Measurements from ENCODE around the gene IL18BP.

IL18BP gene

DNA sequence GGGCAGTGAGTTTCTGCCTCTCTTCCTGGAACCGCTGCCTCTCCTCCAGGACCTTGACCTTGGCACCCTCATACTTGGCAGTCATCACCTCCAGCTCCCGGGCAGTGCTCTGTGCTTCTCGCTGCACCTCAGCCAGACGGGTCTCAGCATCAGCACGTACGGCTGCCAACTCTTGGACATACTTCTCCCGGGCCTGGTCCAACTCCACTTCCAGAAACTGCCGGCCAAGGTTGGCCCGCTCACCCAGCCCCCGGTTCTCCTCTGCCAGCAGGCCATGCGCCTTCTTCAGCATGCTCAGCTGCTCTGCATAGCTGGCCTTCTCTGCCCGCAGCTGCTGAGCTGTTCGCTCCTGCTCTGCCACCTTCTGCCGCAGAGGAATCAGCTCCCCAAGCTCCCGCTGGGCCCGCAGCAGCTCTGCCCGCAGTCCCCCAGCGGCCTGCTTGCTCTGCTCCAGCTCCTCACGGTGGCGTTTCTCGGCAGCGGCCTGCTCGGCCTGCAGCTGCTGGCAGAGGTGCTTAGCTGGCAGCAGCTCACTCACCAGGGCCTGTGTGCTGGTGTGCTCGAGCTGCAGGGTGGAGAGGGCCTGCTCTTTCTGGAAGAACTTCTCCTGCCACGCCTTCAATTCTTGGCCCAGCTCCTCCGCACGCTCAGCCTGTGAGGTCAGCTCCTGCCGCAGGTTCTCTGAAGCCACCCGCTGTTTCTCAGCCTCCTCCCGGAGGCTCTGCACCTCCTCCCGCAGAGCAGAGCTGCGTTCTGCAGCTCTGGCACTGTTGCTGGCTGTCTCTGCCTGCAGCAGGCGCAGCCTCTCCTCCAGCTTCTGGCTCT lies 14.4 kb downstream of the IL18BP start:
- no peaks in the 10 kb centered on the region for H3K9me3 ChIP-seq (ENCODE audit: control insufficient read depth, insufficient read depth, low read length)
- H3K4me3 ChIP-seq (ENCODE audit: low read depth, low read length), result no peak overlapping the region
- no peak overlapping the region for H3K9ac ChIP-seq (ENCODE audit: low read depth, low read length)
- H3K36me3 ChIP-seq (ENCODE audit: control insufficient read depth, insufficient read depth, low read length), result peaks cover 99% of the 10 kb centered on the region
- no peaks in the 10 kb centered on the region for H3K27me3 ChIP-seq (ENCODE audit: control insufficient read depth, insufficient read depth, low read length)
- H3K27ac ChIP-seq (ENCODE audit: low read depth, low read length), result no peak overlapping the region
- no peaks in the 10 kb centered on the region for H3K4me1 ChIP-seq (ENCODE audit: control insufficient read depth, insufficient read depth, low read length)

DNA sequence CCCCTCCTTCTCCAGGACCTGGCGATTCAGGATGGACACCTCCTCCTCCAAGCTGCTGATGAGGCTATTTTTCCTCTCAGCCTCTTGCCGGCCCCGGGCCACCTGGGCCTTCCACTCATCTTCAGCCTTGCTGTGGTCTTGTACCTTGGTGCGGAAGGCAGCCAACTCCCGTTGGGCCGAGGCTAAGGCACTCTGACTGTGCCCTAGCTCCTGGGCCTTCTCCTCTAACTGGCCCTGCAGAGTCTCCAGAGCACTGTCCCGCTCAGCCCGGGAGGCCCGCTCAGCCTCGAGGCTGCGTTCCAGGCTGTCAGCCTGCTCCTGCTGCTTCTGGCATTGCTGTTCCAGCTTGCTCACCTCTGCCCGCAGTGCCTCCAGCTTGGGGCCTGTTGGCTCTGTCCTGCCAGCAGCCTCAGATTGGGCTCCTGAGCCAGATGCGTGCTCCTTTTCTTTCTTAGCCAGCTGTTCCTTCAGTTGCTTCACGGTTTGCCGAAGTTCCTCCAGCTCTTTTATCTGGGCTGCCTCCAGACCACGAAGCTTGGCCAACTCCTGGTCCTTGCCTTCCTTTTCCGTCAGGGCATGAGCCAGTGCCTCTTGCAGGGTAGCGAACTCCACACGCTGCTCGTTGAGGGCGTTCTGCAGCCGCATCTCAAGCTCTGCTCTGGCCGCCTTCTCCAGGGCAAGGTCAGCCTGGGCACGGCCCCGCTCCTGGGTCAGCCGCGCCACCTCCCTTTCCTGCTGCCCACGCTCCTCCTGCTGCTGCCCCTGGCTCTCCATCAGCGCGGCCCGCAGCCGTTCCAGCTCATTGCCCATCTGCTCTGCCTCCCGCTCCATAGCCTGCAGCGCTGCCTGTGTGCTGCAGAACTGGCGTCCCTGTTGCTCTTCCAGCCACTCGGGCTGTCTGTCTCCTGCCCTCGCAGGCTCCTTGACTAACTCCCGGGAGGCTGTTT lies 15.3 kb downstream of the IL18BP start:
- peaks cover 100% of the 10 kb centered on the region for H3K36me3 ChIP-seq (ENCODE audit: control insufficient read depth, insufficient read depth, low read length)
- H3K9ac ChIP-seq (ENCODE audit: low read depth, low read length), result no peak overlapping the region
- H3K4me3 ChIP-seq (ENCODE audit: low read depth, low read length), result no peak overlapping the region
- H3K9me3 ChIP-seq (ENCODE audit: control insufficient read depth, insufficient read depth, low read length), result no peaks in the 10 kb centered on the region
- H3K27ac ChIP-seq (ENCODE audit: low read depth, low read length), result no peak overlapping the region
- no peaks in the 10 kb centered on the region for H3K4me1 ChIP-seq (ENCODE audit: control insufficient read depth, insufficient read depth, low read length)
- no peaks in the 10 kb centered on the region for H3K27me3 ChIP-seq (ENCODE audit: control insufficient read depth, insufficient read depth, low read length)

DNA sequence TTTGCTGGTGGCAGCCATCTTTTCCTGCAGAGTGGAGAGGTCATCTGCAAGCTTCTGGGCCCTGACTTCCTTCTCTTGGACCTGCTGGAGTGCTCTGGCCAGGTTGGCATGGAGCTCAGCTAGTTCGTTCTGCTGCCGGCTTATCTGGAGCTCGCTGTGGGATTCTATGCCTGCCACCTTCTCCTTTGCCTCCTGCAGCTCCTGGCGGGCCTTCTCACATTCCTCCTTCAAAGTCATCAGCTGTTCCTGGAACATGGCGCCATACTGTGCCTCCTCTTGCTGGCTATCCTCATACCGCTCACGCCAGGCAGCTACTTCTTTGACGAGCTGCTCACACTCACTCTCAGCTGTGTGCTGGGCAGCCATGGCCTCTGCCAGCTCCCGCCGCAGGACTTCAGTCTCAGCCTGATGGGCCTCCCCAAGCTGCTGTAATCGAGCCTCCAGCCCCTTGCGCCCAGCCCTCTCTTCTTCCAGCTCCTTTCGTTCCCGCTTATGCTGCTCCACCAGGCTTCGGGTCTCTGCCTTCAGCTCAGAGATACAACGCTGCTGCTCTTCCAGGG lies 16.1 kb downstream of the IL18BP start:
- Histone ChIP-seq H3K4me1 (ENCODE audit: control insufficient read depth, insufficient read depth, low read length) (no peaks in the 10 kb centered on the region), H3K27ac (ENCODE audit: low read depth, low read length) (no peak overlapping the region), H3K4me3 (ENCODE audit: low read depth, low read length) (no peak overlapping the region), H3K27me3 (ENCODE audit: control insufficient read depth, insufficient read depth, low read length) (no peaks in the 10 kb centered on the region), H3K9me3 (ENCODE audit: control insufficient read depth, insufficient read depth, low read length) (no peaks in the 10 kb centered on the region), H3K9ac (ENCODE audit: low read depth, low read length) (no peak overlapping the region), H3K36me3 (ENCODE audit: control insufficient read depth, insufficient read depth, low read length) (peaks cover 100% of the 10 kb centered on the region)

DNA sequence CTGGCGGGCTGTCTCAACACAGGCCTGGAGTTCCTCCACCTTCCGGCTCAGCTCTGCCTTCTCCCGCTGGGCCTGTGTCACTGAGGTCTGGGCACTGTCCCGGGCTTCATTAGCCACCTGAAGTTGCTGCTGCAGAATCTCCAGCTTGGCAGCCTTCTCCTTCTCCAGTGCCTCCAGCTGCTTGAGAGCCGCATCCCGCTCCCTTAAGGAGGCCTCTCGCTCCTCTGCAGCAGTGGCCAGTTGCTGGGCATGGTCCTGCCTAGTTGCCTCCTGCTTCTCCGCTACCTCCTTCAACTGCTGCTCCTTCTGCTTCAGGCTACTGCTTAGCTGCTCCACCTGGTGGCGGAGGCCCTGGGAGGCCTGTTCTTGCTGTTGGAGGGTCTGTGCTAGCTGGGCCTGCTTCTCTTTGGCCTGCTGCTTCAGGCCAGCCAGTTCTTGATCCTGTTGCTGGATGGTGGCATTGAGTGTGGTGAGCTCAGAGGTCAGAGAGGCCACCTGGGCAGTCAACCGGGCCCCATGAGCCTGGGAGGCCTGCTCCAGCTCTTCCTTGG lies 16.9 kb downstream of the IL18BP start:
- no peak overlapping the region for H3K27ac ChIP-seq (ENCODE audit: low read depth, low read length)
- no peak overlapping the region for H3K4me3 ChIP-seq (ENCODE audit: low read depth, low read length)
- no peaks in the 10 kb centered on the region for H3K4me1 ChIP-seq (ENCODE audit: control insufficient read depth, insufficient read depth, low read length)
- peaks cover 100% of the 10 kb centered on the region for H3K36me3 ChIP-seq (ENCODE audit: control insufficient read depth, insufficient read depth, low read length)
- no peaks in the 10 kb centered on the region for H3K9me3 ChIP-seq (ENCODE audit: control insufficient read depth, insufficient read depth, low read length)
- no peak overlapping the region for H3K9ac ChIP-seq (ENCODE audit: low read depth, low read length)
- H3K27me3 ChIP-seq (ENCODE audit: control insufficient read depth, insufficient read depth, low read length), result no peaks in the 10 kb centered on the region

DNA sequence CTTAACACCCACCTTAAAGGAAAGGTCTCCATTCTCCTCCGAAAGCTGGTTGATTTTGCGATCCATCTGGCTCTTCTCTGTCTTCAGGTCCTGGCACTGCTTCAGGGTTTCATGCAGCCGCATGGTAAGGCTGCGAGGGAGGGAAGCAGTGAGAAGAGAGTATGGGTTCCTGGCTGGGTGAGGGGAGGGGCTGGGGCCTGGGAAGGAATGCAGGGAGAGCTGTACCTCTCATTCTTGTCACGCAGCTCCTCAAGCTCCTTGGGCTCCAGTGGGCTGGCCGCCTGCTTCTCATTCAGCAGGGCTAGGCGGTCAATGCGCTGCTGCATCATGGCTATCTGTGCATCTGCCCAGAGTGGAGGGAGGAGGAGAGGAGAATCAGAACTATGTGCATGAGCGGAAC lies 19.5 kb downstream of the IL18BP start:
- Histone ChIP-seq H3K27ac (ENCODE audit: low read depth, low read length) (no peak overlapping the region), H3K36me3 (ENCODE audit: control insufficient read depth, insufficient read depth, low read length) (peaks cover 99% of the 10 kb centered on the region), H3K27me3 (ENCODE audit: control insufficient read depth, insufficient read depth, low read length) (no peaks in the 10 kb centered on the region), H3K9ac (ENCODE audit: low read depth, low read length) (no peak overlapping the region), H3K4me1 (ENCODE audit: control insufficient read depth, insufficient read depth, low read length) (no peaks in the 10 kb centered on the region), H3K9me3 (ENCODE audit: control insufficient read depth, insufficient read depth, low read length) (no peaks in the 10 kb centered on the region), H3K4me3 (ENCODE audit: low read depth, low read length) (no peak overlapping the region)

DNA sequence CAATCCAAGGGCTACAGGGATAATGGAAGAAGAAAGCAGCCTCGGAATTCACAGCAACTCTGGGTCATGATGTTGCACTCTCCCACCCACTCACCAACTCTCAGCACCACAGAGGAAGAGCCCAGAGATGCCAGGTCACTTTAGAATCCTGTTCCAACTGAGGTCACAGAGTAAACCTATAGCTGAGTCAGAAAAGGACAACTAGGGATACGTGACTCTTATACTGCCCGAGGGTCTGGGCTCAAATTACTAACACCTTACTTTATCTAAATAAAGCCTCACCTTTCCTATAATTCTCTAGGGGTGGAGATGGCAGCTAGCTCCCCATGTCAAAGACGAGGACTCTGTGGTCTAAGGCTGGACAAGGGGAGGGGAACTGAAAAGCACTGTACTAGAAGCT lies 24.6 kb downstream of the IL18BP start:
- H3K4me1 ChIP-seq (ENCODE audit: control insufficient read depth, insufficient read depth, low read length), result no peaks in the 10 kb centered on the region
- no peak overlapping the region for H3K9ac ChIP-seq (ENCODE audit: low read depth, low read length)
- H3K9me3 ChIP-seq (ENCODE audit: control insufficient read depth, insufficient read depth, low read length), result no peaks in the 10 kb centered on the region
- no peak overlapping the region for H3K27ac ChIP-seq (ENCODE audit: low read depth, low read length)
- no peaks in the 10 kb centered on the region for H3K27me3 ChIP-seq (ENCODE audit: control insufficient read depth, insufficient read depth, low read length)
- no peak overlapping the region for H3K4me3 ChIP-seq (ENCODE audit: low read depth, low read length)
- peaks cover 83% of the 10 kb centered on the region for H3K36me3 ChIP-seq (ENCODE audit: control insufficient read depth, insufficient read depth, low read length)

DNA sequence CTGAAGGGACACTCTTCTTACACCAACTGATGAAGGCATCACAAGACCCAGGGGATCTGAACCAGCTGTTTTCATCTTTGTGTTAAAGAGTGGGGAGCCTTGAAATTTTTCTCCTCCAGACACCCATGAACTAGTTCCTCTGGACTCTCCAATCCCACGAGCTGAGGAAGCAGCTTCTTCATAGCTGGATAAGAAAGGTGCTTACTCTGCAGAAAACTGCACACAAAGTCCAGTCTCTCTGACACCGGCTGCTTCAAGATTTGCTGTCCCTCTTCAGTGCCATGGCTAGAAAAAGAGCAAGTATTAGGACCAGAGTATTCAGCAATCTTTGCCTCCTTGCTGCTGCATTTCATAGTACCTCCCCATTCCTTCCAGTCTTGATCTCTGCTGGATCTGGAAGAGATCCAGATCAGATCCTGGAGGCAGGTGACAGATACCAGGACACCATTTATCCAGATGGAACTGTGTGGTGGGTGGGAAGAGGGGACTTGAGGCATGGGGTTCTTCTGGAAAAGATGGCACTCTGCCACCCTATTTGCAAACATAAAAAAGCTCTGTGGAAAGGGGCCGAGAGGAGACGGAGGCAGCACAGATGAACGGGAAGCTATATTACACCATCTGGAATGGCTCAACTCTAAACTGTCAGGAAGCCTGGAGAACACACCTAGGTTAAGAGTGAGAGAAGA lies 25.5 kb downstream of the IL18BP start:
- no peak overlapping the region for H3K9ac ChIP-seq (ENCODE audit: low read depth, low read length)
- H3K27me3 ChIP-seq (ENCODE audit: control insufficient read depth, insufficient read depth, low read length), result no peaks in the 10 kb centered on the region
- H3K9me3 ChIP-seq (ENCODE audit: control insufficient read depth, insufficient read depth, low read length), result no peaks in the 10 kb centered on the region
- peaks cover 83% of the 10 kb centered on the region for H3K36me3 ChIP-seq (ENCODE audit: control insufficient read depth, insufficient read depth, low read length)
- no peak overlapping the region for H3K4me3 ChIP-seq (ENCODE audit: low read depth, low read length)
- H3K27ac ChIP-seq (ENCODE audit: low read depth, low read length), result no peak overlapping the region
- H3K4me1 ChIP-seq (ENCODE audit: control insufficient read depth, insufficient read depth, low read length), result no peaks in the 10 kb centered on the region

DNA sequence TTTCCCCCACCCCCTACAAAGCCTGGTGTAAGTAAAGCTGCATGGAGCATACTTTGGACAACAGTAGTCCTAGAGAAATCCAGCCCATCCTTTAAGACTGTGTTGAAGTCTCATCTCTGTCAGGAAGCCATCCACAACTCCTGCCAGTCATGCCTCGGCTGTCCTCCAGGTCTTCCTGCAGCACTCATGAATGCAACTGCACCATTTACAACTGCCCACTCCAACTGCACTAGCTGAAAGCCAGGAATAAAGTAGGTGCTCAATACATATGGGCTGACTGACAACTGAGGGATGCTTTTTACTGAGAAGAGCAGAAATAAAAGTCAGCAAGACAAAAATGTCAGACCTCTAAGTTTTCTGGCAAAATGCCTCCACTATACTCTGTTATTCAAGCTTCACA lies 27.4 kb downstream of the IL18BP start:
- Histone ChIP-seq H3K9me3 (ENCODE audit: control insufficient read depth, insufficient read depth, low read length) (no peaks in the 10 kb centered on the region), H3K9ac (ENCODE audit: low read depth, low read length) (no peak overlapping the region), H3K4me1 (ENCODE audit: control insufficient read depth, insufficient read depth, low read length) (no peaks in the 10 kb centered on the region), H3K27ac (ENCODE audit: low read depth, low read length) (no peak overlapping the region), H3K4me3 (ENCODE audit: low read depth, low read length) (no peak overlapping the region), H3K27me3 (ENCODE audit: control insufficient read depth, insufficient read depth, low read length) (no peaks in the 10 kb centered on the region), H3K36me3 (ENCODE audit: control insufficient read depth, insufficient read depth, low read length) (peaks cover 79% of the 10 kb centered on the region)

DNA sequence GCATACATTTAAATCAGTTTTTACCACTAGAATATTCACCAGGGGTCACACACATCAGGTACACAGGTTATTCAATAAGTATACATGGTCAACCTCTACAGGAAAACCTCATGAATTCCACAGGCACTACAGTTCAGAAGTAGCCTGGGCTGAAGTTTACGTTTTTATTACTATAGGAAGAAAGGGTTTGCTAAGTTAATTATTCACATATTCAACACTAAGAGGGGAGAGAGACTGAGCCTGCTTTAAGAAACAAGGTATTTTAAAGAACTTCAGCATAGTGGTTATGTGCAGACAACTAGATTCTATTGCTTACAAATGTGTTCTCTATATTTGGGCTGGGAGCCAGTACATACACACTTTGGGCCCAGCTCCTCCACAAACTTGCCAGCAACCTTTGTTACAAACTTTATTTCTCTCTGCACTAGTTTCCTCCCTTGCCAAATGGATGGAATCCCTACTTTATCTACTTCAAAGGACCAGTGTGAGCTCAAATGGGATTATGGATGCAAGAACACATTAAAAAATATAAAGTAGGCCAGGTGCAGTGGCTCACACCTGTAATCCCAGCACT lies 31.9 kb downstream of the IL18BP start:
- no peaks in the 10 kb centered on the region for H3K27me3 ChIP-seq (ENCODE audit: control insufficient read depth, insufficient read depth, low read length)
- H3K9ac ChIP-seq (ENCODE audit: low read depth, low read length), result no peak overlapping the region
- peaks cover 74% of the 10 kb centered on the region for H3K36me3 ChIP-seq (ENCODE audit: control insufficient read depth, insufficient read depth, low read length)
- H3K4me1 ChIP-seq (ENCODE audit: control insufficient read depth, insufficient read depth, low read length), result no peaks in the 10 kb centered on the region
- no peaks in the 10 kb centered on the region for H3K9me3 ChIP-seq (ENCODE audit: control insufficient read depth, insufficient read depth, low read length)
- no peak overlapping the region for H3K27ac ChIP-seq (ENCODE audit: low read depth, low read length)
- H3K4me3 ChIP-seq (ENCODE audit: low read depth, low read length), result no peak overlapping the region

DNA sequence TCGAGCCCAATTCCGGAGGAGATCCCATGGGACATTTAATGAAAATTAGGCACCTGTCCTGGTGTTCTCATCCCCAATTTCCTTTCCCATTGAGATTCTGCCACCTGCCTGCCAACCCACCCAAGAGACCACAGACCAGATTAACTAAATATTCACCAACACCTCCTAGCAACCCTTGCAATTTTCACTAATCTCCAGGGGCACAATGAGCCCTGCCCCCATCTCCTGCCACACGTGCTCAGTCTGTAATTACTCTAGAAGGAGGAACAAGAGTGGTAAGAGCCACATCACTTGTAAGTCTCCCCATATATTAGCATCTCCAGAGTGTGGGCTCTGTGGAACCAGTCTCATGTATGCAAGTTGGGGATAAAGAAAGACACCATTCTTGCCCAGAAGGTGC lies 38.0 kb downstream of the IL18BP start:
- H3K9me3 ChIP-seq (ENCODE audit: control insufficient read depth, insufficient read depth, low read length), result no peaks in the 10 kb centered on the region
- H3K36me3 ChIP-seq (ENCODE audit: control insufficient read depth, insufficient read depth, low read length), result peaks cover 31% of the 10 kb centered on the region
- H3K9ac ChIP-seq (ENCODE audit: low read depth, low read length), result no peak overlapping the region
- H3K27ac ChIP-seq (ENCODE audit: low read depth, low read length), result no peak overlapping the region
- no peaks in the 10 kb centered on the region for H3K27me3 ChIP-seq (ENCODE audit: control insufficient read depth, insufficient read depth, low read length)
- H3K4me3 ChIP-seq (ENCODE audit: low read depth, low read length), result no peak overlapping the region
- H3K4me1 ChIP-seq (ENCODE audit: control insufficient read depth, insufficient read depth, low read length), result peaks cover 37% of the 10 kb centered on the region
